Measurements from ENCODE around the gene CHKB.
A peak's percentile ranks its signal among the peaks of the same experiment; 100 is the strongest.

Gene CHKB

DNA sequence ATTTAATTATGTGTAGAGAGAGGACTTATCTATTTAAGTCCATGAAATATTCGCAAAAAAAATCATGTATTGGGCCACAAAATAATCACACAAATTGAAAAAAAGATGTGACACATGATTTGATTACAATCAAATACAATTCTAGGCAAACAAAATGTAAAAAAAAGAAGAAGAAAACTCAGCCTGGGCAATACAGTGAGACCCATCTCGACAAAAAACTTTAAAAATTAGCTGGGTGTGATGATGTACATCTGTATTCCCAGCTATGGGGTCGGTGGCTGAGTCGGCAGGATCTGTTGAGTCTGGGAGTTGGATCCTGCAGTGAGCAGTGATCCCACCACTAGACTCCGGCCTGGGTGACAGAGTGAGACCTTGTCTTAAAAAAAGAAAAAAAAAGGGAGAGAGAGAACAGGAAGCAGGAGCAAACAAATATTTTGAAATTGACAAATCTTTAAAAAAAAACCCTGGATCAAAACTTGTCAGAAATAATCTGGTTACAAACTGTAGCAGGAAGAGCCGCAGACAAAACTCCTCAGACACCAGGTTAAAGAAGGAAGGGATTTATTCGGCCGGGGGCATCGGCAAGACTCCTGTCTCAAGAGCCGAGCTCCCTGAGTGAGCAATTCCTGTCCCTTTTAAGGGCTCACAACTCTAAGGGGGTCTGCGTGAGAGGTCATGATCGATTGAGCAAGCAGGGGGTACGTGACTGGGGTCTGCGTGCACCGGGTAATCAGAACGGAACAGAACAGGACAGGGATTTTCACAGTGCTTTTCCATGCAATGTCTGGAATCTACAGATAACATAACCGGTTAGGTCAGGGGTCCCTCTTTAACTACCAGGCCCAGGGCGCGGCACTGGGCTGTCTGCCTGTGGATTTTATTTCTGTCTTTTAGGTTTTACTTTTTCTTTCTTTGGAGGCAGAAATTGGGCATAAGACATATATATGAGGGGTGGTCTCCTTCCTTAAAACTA is 49.5 kb downstream of the CHKB start:
- no peak for DNase-seq

DNA sequence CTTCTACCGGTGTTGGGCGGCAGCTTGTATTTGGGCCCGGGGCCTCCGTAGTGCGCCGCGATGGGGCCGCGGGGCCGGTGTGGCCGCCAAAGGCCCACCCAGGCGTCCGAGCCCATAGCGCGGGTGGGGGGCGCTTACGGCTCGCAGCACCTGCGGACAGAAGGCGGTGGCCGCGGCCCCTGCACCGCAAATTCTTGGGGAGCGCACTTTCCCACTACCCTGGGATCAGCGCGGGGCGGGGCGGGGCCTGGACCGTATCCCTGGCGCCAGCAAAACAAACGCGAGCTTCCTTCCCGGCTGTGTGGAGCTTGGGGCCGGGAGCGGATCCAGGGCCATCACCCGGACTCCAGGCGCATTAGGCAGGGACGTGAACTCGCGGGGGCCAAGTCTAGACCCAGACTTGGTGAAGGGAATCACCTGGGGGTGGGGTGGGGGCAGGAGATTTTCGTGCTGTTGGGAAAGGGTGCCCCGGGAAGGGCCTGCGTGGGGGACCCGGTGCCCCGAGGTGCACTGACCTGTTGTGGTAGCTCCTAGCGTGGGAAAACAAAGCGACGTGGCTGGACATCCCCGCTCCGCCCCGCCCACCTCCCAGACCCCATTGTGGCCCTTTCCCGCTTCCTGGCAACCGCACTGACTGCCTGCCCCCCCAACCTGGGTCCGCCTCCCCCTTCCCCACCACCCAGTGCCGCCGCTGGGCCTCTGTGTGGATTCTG is 50.5 kb downstream of the CHKB start:
- DNase-seq, result no peak

DNA sequence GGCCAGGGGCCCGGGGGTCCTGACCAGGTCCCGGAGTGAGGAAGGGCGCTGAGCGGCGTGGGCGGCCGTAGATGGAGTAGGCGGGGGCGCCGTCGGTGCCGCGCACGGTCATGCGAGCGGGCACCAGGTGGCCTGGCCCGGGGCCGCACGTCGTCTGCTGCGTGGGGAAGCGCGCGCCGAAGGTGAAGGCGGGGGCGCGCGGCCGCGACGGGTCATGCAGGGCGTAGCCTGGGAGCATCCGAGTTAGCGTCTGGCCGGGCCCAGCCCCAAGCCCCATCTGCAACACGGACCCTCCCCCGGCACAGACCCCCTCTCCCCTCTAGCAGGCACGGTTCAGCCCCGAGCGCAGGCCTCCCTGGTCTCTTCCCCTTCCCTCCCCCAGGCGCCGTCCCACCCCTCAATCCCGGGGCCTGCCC is 51.1 kb downstream of the CHKB start:
- no peak for DNase-seq

DNA sequence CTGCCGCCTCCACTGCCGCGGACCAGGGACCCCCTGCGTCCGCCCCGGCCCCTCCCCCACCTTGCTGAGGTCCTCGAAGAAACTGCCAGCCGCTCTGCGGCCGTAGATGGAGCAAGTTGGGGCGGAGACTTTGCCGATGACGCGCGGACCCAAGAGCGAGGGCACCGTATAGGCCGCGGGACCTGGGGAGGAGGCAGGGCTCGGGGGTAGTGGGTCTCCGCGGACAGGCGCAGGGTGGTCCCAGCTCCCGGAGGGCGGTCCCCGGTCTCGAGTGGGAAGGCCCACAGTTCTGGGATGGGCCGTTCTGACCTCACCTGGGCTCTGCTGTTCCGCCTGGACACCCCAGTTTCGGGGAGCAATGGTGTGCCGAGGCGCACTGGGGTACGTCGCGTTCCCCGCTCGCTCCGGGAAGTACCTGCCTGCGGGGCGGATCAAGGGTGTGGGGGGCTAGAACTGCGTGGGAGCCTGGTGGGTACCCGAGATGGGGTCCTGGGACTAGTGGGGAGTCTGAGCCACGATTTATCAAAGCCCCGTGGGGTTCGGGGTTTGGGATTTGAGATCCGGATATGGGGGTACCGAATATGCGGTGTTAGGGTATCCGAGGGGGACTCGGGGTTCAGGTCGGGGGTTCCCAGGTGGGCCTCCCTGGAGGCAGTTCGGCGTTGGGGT is 51.6 kb downstream of the CHKB start:
- DNase-seq, result peak in 1 of 56 donors; percentile 36

DNA sequence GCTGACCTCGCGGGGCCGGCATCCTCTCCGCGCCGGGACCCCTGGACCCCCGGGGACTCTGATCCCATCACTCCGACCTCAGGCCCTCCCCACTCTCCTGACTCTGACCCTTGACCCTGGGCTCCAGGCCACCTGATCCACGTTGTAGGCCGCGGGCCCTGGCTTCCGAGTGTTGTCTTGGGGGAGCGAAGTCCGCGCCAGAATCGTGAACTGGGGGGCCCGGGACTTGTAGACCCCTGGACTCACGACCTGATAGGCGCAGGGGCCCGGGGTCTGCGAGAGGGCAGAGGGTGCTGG is 52.1 kb downstream of the CHKB start:
- DNase-seq, result no peak

DNA sequence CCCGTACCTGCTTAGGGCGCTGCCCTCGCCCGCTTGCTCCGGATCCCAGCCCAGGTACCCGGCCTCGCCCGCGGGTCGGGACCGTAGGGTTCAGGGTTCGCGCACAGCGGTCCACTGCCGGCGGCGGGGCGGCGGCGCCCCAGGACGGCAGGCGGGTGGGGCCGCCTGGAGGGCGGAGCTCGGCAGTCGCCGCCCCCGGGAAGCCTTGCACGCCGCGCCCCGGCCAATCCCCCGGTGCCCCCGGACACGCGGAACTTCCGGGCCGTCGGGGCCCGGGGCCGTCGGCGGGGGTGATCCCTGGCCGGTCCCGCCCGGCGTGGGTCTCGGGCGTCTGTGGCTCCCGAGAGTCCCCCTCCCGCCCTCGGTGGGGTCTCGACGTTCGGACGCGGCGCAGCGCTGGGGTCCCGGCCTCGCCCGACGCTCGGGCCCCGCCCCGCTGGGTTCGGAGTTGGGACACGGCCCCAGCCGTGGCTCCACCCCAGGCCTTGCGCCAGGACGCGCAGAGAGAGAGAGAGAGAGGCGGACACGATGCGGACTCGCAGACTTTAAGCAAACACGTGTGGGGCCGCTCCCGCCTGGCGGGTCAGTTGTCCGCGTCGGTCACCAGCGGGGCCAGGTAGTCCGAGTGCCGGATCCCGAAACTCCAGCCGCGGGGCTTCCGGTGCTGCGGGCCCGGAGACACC is 52.6 kb downstream of the CHKB start, which contains the start of gene TYMP:
TYMP (minus strand) TSS at position 116 of the 683 bp plus-strand sequence. CDS start 303 bp downstream, outside the sequence.
- DNase-seq, result no peak

DNA sequence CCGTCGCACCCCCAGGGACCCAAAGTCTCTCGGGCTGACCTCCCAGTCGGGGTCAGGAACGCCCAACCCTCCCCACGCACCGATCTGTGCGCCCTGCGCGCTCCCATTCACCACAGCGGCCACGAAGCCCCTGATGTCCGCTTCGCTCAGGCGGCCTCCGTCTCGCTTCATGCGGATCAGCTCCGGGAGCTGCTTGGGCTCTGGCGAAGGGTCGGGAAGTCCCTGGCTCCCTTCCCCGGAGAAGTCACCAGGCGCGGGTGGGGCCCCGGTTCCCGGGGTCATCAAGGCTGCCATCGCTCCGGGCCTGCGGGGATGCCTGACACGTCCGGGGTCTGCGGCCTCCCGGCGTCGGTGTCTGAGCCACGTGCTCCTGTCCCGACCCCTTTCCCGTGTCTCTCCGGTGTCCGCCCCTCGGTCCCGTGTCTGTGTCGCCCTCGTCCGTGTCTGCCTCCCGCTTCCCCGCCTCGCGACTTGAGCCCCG is 53.2 kb downstream of the CHKB start:
- DNase-seq, result no peak

Data from amygdala (tissue), 56 donors.